Measurements from ENCODE around the gene CHD3.

The CHD3 gene

GRCh38 chr17:7875804-7876370 is 12.7 kb upstream of the CHD3 start:
- Histone ChIP-seq H3K9ac (ENCODE audit: low read length) (no peak overlapping the region), H3K9me3 (ENCODE audit: low read length) (no peaks in the 10 kb centered on the region), H3F3A (ENCODE audit: insufficient read depth, low read length) (peaks cover 9% of the 10 kb centered on the region; the same call in 1 of the 2 replicates), H2AFZ (ENCODE audit: low read length) (no peak overlapping the region), H3K4me2 (ENCODE audit: low read length) (no peak overlapping the region), H3K79me2 (ENCODE audit: insufficient read depth, low read length) (no peaks in the 10 kb centered on the region), H3K4me1 (ENCODE audit: insufficient read depth, low read length, severe bottlenecking) (peaks cover 13% of the 10 kb centered on the region), H3K4me3 (ENCODE audit: low read depth, low read length, poor library complexity, severe bottlenecking) (no peak overlapping the region), H4K20me1 (ENCODE audit: insufficient read depth, low read length) (no peaks in the 10 kb centered on the region), H3K27me3 (ENCODE audit: insufficient read depth, low read length) (no peaks in the 10 kb centered on the region), H3K27ac (ENCODE audit: low read depth, low read length, poor library complexity, severe bottlenecking) (no peak overlapping the region), H3K9me2 (ENCODE audit: low read depth, low read length) (no peaks in the 10 kb centered on the region), H3K36me3 (ENCODE audit: insufficient read depth, low read length) (peaks cover 64% of the 10 kb centered on the region)
- TF ChIP-seq EZH2 (IDR thresholded peaks at IDR 0.05; ENCODE audit: borderline replicate concordance, low read length) (no peak), CTCF (IDR thresholded peaks at IDR 0.05; ENCODE audit: low read length) (no peak)

GRCh38 chr17:7878234-7878633 is 10.4 kb upstream of the CHD3 start:
- Histone ChIP-seq H3K27ac (ENCODE audit: low read depth, low read length, poor library complexity, severe bottlenecking) (no peak overlapping the region), H3F3A (ENCODE audit: insufficient read depth, low read length) (peaks cover 12% of the 10 kb centered on the region; the same call in 1 of the 2 replicates), H3K36me3 (ENCODE audit: insufficient read depth, low read length) (peaks cover 57% of the 10 kb centered on the region), H3K4me1 (ENCODE audit: insufficient read depth, low read length, severe bottlenecking) (peaks cover 36% of the 10 kb centered on the region), H3K9ac (ENCODE audit: low read length) (no peak overlapping the region), H3K4me3 (ENCODE audit: low read depth, low read length, poor library complexity, severe bottlenecking) (no peak overlapping the region), H3K79me2 (ENCODE audit: insufficient read depth, low read length) (no peaks in the 10 kb centered on the region), H3K9me2 (ENCODE audit: low read depth, low read length) (no peaks in the 10 kb centered on the region), H3K27me3 (ENCODE audit: insufficient read depth, low read length) (no peaks in the 10 kb centered on the region), H2AFZ (ENCODE audit: low read length) (no peak overlapping the region), H3K4me2 (ENCODE audit: low read length) (no peak overlapping the region), H3K9me3 (ENCODE audit: low read length) (no peaks in the 10 kb centered on the region), H4K20me1 (ENCODE audit: insufficient read depth, low read length) (no peaks in the 10 kb centered on the region)
- TF ChIP-seq CTCF (IDR thresholded peaks at IDR 0.05; ENCODE audit: low read length) = no peak
- no peak for TF ChIP-seq EZH2 (IDR thresholded peaks at IDR 0.05; ENCODE audit: borderline replicate concordance, low read length)

- Histone ChIP-seq H3K4me1 (ENCODE audit: insufficient read depth, low read length, severe bottlenecking) (peaks cover 46% of the 10 kb centered on the region), H3K4me3 (ENCODE audit: low read depth, low read length, poor library complexity, severe bottlenecking) (peak overlapping the region; percentile 60), H3K27me3 (ENCODE audit: insufficient read depth, low read length) (no peaks in the 10 kb centered on the region), H3K4me2 (ENCODE audit: low read length) (peak overlapping the region; percentile 85), H3F3A (ENCODE audit: insufficient read depth, low read length) (peaks cover 12% of the 10 kb centered on the region; the same call in 1 of the 2 replicates), H3K27ac (ENCODE audit: low read depth, low read length, poor library complexity, severe bottlenecking) (peak overlapping the region; percentile 97), H3K79me2 (ENCODE audit: insufficient read depth, low read length) (no peaks in the 10 kb centered on the region), H2AFZ (ENCODE audit: low read length) (no peak overlapping the region), H3K9me3 (ENCODE audit: low read length) (no peaks in the 10 kb centered on the region), H4K20me1 (ENCODE audit: insufficient read depth, low read length) (no peaks in the 10 kb centered on the region), H3K9ac (ENCODE audit: low read length) (peak overlapping the region; percentile 81), H3K36me3 (ENCODE audit: insufficient read depth, low read length) (peaks cover 41% of the 10 kb centered on the region), H3K9me2 (ENCODE audit: low read depth, low read length) (no peaks in the 10 kb centered on the region)
- TF ChIP-seq CTCF (IDR thresholded peaks at IDR 0.05; ENCODE audit: low read length) = no peak
- TF ChIP-seq EZH2 (IDR thresholded peaks at IDR 0.05; ENCODE audit: borderline replicate concordance, low read length) = no peak
Observed at GRCh38 chr17:7880076-7880868, 8.3 kb upstream of the CHD3 start.

All from OCI-LY1 (cell line).